AG09309 (cell line): ENCODE results near the gene COLEC11.
"Not testable (repeated sequence)": the region's sequence is repeated elsewhere in the genome, so short reads cannot be mapped to it uniquely, and the experiment has no call there.

Source experiments
- DNase-seq: peaks from one replicate; pipeline ENCODE4 v3.0.0-alpha.2; 2010; ENCODE audit warnings: low read depth
- H3K4me3 ChIP-seq: 2 replicates; pipeline ENCODE4 v1.5.1; 2011; ENCODE audit warnings: mild to moderate bottlenecking, low read depth, low read length, moderate library complexity; ENCODE audit not compliant: control insufficient read depth
- TF ChIP-seq, protein P1 (sequence below): IDR thresholded peaks from 2 replicates; pipeline ENCODE4 v1.5.1; 2011; ENCODE audit warnings: mild to moderate bottlenecking, low read depth, low read length, inconsistent platforms; ENCODE audit not compliant: insufficient read depth, control insufficient read depth; ENCODE audit errors: missing control alignments

Gene COLEC11

DNA sequence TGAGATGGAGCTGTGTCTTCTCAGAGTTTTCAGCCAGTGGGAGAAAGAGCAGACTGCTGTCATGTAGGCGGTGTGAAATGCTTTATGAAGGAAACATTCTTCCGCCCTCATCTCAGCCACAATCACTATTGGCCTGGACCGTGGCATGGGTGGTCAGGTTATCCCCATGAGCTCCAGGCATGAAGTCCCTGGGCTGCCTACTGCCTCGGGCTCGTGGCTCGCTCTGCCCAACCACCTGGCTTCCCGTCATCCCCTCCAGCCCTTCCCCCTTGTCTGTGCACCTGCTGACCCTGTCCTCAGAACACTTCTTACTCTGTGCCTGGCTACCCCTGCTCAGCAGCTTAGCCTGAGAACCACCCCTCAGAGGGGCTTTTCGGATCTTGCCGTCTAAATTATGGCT, 15.5 kb downstream of the COLEC11 start:
- H3K4me3 ChIP-seq: no peak overlapping the region
- TF ChIP-seq, protein P1, sequence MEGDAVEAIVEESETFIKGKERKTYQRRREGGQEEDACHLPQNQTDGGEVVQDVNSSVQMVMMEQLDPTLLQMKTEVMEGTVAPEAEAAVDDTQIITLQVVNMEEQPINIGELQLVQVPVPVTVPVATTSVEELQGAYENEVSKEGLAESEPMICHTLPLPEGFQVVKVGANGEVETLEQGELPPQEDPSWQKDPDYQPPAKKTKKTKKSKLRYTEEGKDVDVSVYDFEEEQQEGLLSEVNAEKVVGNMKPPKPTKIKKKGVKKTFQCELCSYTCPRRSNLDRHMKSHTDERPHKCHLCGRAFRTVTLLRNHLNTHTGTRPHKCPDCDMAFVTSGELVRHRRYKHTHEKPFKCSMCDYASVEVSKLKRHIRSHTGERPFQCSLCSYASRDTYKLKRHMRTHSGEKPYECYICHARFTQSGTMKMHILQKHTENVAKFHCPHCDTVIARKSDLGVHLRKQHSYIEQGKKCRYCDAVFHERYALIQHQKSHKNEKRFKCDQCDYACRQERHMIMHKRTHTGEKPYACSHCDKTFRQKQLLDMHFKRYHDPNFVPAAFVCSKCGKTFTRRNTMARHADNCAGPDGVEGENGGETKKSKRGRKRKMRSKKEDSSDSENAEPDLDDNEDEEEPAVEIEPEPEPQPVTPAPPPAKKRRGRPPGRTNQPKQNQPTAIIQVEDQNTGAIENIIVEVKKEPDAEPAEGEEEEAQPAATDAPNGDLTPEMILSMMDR: no peak
- no peak for DNase-seq

- DNase-seq: no peak
- H3K4me3 ChIP-seq: no peak overlapping the region
- TF ChIP-seq, protein P1: no peak
Observed at GRCh38 chr2:3610881-3611505, 16.1 kb downstream of the COLEC11 start.

- H3K4me3 ChIP-seq: no peak overlapping the region
- DNase-seq: no peak
- TF ChIP-seq, protein P1: no peak
Observed at GRCh38 chr2:3611589-3611988, 16.7 kb downstream of the COLEC11 start.

- DNase-seq: no peak
- TF ChIP-seq, protein P1: no peak
- H3K4me3 ChIP-seq: no peak overlapping the region
Observed at GRCh38 chr2:3612639-3613523, 18.0 kb downstream of the COLEC11 start.

DNA sequence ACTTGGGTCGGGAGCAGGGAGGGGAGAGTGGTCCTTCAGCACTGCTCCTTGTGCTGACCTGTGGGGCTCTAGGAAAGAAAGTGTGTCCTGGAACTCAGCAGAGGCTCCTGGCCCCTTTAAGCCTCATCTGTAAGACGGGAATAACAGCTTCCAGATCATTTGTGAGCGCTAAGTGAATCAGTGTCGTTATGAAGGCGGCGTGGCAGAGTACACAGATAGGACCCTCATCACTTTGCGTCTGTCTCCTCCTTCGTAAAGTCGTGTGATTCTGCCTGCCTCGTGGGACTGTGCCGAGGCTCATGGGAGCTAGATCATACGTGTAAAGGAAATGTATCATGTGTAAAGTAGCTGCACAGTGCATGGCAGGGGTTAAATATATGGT, 18.6 kb downstream of the COLEC11 start:
- TF ChIP-seq, protein P1: no peak
- no peak overlapping the region for H3K4me3 ChIP-seq
- no peak for DNase-seq

GRCh38 chr2:3614743-3615142, 19.8 kb downstream of the COLEC11 start:
- not testable (repeated sequence) for DNase-seq, H3K4me3 ChIP-seq

DNA sequence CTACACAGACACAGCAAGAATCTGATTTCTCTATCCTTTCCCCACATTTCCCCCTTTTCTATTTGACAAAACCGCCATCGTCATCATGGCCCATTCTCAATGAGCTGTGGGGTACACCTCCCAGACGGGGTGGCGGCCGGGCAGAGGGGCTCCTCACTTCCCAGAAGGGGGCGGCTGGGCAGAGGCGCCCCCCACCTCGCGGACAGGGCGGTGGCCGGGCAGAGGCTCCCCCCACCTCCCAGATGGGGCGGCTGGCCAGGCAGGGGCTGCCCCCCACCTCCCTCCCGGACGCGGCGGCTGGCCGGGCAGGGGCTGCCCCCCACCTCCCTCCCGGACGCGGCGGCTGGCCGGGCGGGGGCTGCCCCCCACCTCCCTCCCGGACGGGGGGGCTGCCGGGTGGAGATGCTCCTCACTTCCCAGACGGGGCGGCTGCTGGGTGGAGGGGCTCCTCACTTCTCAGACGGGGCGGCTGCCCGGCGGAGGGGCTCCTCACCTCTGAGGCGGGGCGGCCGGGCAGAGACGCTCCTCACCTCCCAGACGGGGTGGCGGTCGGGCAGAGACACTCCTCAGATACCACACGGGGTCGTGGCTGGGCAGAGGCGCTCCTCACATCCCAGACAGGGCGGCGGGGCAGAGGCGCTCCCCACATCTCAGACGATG, 20.8 kb downstream of the COLEC11 start:
- not testable (repeated sequence) for DNase-seq, H3K4me3 ChIP-seq

- DNase-seq, H3K4me3 ChIP-seq: not testable (repeated sequence)
Observed at GRCh38 chr2:3616435-3617197, 21.7 kb downstream of the COLEC11 start.
